ENCODE measurements around the gene LSM8. TPM values are rescaled to one million over a fixed set of nuclear protein-coding genes. Genes with fewer than 3 reads are reported as not detected.

The LSM8 gene
- total and polyA plus RNA-seq, 2 of the 8 experiments (the other 6 are each of a cell fraction or from before 2014, with no cell fraction given) = 36.9 to 51.0 TPM

GRCh38 chr7:118220583-118220982, 36.6 kb downstream of the LSM8 start:
- no peaks in the 10 kb centered on the region for H3K9me3 ChIP-seq (ENCODE audit: insufficient read depth in 2 of 2, low read depth in 1 of 2, low read length in 1 of 2)
- no peak overlapping the region for H3K4me2 ChIP-seq (ENCODE audit: insufficient read depth in 1 of 2, low read depth in 2 of 2, low read length in 2 of 2)
- H2BK120ac ChIP-seq (replicated peaks; ENCODE audit: low read depth, low read length) = no peak overlapping the region
- H3K4me1 ChIP-seq (replicated peaks in 1 of 4; ENCODE audit: control insufficient read depth in 3 of 4, insufficient read depth in 4 of 4, low read length in 3 of 4) = no peaks in the 10 kb centered on the region
- no peak overlapping the region for H2AK5ac ChIP-seq (ENCODE audit: low read depth, low read length)
- 74% methylated on average over 3 of the region's 3 CpGs; no CpG with 5 or more reads in 1 of the 2 experiments for WGBS, 2 experiments (ENCODE audit: extremely low coverage in 1 of 2, insufficient coverage in 1 of 2, insufficient read length in 1 of 2, insufficient replicate concordance in 2 of 2, low coverage in 1 of 2, low lambda C conversion rate in 2 of 2, missing lambda C conversion rate in 1 of 2)
- FAIRE-seq = no peak
- CTCF ChIA-PET (ENCODE audit: partially characterized antibody) = interaction anchor here (1.4 kb wide), 1 partner anchor 11 kb away, joined by 3 read pairs; no protein-coding TSS in a partner anchor
- H4K91ac ChIP-seq (replicated peaks; ENCODE audit: insufficient read length, low read length) = no peak overlapping the region
- H2BK15ac ChIP-seq (ENCODE audit: low read length) = no peak overlapping the region
- no peaks in the 10 kb centered on the region for H3K79me2 ChIP-seq (ENCODE audit: control insufficient read depth in 1 of 2, insufficient read depth in 2 of 2, low read length in 2 of 2)
- no peak overlapping the region for H4K5ac ChIP-seq (ENCODE audit: insufficient read length, low read depth, low read length)
- H2BK20ac ChIP-seq (ENCODE audit: low read length) = no peak overlapping the region
- H3K36me3 ChIP-seq (ENCODE audit: control insufficient read depth in 2 of 4, insufficient read depth in 4 of 4, low read length in 3 of 4) = no peaks in the 10 kb centered on the region
- H3K27me3 ChIP-seq (replicated peaks in 1 of 4; ENCODE audit: control insufficient read depth in 3 of 4, extremely low read depth in 1 of 4, insufficient read depth in 3 of 4, low read length in 3 of 4) = no peaks in the 10 kb centered on the region
- no peak overlapping the region for H2BK12ac ChIP-seq (ENCODE audit: low read depth, low read length)
- no peak overlapping the region for H3K18ac ChIP-seq (ENCODE audit: extremely low read depth, low read length)
- H4K8ac ChIP-seq (ENCODE audit: extremely low read depth, insufficient read depth, low read length) = no peak overlapping the region
- H3K23me2 ChIP-seq (ENCODE audit: low read depth, low read length) = no peaks in the 10 kb centered on the region; the same call in 1 of the 2 replicates
- POLR2A ChIA-PET (ENCODE audit: partially characterized antibody) = no interaction called here
- no peak overlapping the region for H3K23ac ChIP-seq (ENCODE audit: insufficient read length)
- H3K14ac ChIP-seq (ENCODE audit: insufficient read length) = no peak overlapping the region
- H3K56ac ChIP-seq (replicated peaks; ENCODE audit: insufficient read length, low read depth, low read length) = no peak overlapping the region
- no peaks in the 10 kb centered on the region for H4K20me1 ChIP-seq (replicated peaks in 1 of 2; ENCODE audit: control insufficient read depth in 1 of 2, insufficient read depth in 2 of 2, low read length in 2 of 2)
- no peaks in the 10 kb centered on the region for H3K79me1 ChIP-seq (ENCODE audit: low read depth, low read length)
- no peak overlapping the region for H3K4me3 ChIP-seq (ENCODE audit: extremely low read depth in 1 of 4, insufficient read depth in 2 of 4, low read depth in 3 of 4, low read length in 4 of 4)
- H3K27ac ChIP-seq (ENCODE audit: low read depth, low read length) = no peak overlapping the region
- no peak overlapping the region for H3K9ac ChIP-seq (replicated peaks in 1 of 4; ENCODE audit: extremely low read depth in 1 of 4, low read depth in 3 of 4, low read length in 3 of 4)
- no peak overlapping the region for H2BK5ac ChIP-seq (ENCODE audit: low read depth, low read length)
- no peak overlapping the region for H3K4ac ChIP-seq (replicated peaks; ENCODE audit: insufficient read length, low read depth, low read length)
- DNase-seq (ENCODE audit: low read depth in 1 of 2, low spot score in 2 of 2) = no peak
- H2AFZ ChIP-seq (ENCODE audit: low read length) = no peak overlapping the region
- TF ChIP-seq RFX5 (IDR thresholded peaks at IDR 0.05; ENCODE audit: borderline replicate concordance, low read depth, low read length) (no peak), BRCA1 (IDR thresholded peaks at IDR 0.05; ENCODE audit: low read depth, low read length) (no peak), CBX8 (IDR thresholded peaks at IDR 0.05; ENCODE audit: borderline replicate concordance, low read depth, low read length) (no peak), MAFK (IDR thresholded peaks at IDR 0.05; ENCODE audit: low read depth, low read length) (no peak), HDAC6 (IDR thresholded peaks at IDR 0.05; ENCODE audit: low read depth, low read length) (no peak), BACH1 (IDR thresholded peaks at IDR 0.05; ENCODE audit: low read length) (no peak), SUZ12 (IDR thresholded peaks at IDR 0.05; ENCODE audit: low read length) (no peak), TAF1 (IDR thresholded peaks at IDR 0.05; ENCODE audit: low read depth, low read length) (no peak), SIRT6 (IDR thresholded peaks at IDR 0.05; ENCODE audit: low read length) (no peak), CBX5 (IDR thresholded peaks at IDR 0.05; ENCODE audit: low read depth, low read length) (no peak), CTCF (IDR thresholded peaks at IDR 0.05; ENCODE audit: control extremely low read depth in 1 of 3, insufficient read depth in 1 of 3, low read depth in 1 of 3, low read length in 3 of 3) (no peak), SIX5 (IDR thresholded peaks at IDR 0.05; ENCODE audit: low read depth, low read length) (no peak), CEBPB (IDR thresholded peaks at IDR 0.05; ENCODE audit: low read depth, low read length) (no peak), EGR1 (IDR thresholded peaks at IDR 0.05; ENCODE audit: borderline replicate concordance, low read depth, low read length) (no peak)

Data from H1 (cell line).